GDM1 (cell line): ENCODE measurements around the gene FBXO4.
"Not testable (repeated sequence)": the region's sequence is repeated elsewhere in the genome, so short reads cannot be mapped to it uniquely, and the experiment has no call there.

Experiments
- DNase-seq: peaks from one replicate; lab custom pipeline; 2025; lab: John Stamatoyannopoulos, UW

Gene FBXO4

DNA sequence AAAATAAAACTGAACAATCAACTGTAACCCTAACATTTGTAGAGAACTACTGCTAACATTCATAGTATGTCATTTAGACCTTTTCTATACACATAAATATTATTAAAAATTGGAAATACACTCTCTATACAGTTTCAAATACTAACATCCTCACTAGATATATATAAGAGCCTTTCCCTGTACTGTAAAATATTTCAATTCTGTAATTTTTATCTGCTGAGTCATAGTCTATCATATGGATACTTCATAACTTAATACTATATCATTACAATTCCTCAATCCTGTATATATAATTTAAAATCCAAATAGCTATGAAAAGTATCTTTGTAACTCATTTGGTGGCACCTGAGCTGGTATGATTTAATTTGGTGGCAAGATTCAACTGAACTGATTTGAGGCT is 55.8 kb downstream of the FBXO4 start:
- DNase-seq = no peak

DNA sequence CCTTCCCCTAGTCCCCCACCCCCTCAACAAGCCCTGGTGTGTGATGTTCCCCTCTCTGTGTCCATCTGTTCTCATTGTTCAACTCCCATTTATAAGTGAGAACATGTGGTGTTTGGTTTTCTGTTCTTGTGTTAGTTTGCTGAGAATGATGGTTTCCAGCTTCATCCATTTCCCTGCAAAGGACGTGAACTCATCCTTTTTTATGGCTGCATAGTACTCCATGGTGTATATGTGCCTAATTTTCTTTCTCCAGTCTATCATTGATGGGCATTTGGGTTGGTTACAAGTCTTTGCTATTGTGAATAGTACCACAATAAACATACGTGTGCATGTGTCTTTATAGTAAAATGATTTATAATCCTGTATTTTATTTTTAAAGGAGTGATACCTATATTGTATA is 57.8 kb downstream of the FBXO4 start:
- not testable (repeated sequence) for DNase-seq

DNA sequence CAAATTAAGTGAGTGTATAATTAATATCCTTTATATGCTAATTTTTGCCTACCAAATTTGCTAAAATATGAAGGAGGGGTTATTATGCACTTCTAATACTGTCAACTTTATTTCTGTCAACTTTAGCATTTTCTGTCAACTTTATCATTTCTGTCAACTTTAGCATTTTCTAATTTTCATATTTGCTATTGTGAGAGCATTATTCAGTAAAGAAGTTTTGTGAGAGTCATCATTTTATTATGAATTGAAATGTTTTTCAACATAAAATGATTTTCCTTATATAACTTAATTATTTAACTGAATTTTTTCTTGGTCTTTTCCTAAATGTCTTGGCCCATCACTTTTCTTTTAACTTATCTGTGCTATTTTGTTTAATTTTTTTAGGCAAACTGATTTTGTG is 58.2 kb downstream of the FBXO4 start:
- no peak for DNase-seq

DNA sequence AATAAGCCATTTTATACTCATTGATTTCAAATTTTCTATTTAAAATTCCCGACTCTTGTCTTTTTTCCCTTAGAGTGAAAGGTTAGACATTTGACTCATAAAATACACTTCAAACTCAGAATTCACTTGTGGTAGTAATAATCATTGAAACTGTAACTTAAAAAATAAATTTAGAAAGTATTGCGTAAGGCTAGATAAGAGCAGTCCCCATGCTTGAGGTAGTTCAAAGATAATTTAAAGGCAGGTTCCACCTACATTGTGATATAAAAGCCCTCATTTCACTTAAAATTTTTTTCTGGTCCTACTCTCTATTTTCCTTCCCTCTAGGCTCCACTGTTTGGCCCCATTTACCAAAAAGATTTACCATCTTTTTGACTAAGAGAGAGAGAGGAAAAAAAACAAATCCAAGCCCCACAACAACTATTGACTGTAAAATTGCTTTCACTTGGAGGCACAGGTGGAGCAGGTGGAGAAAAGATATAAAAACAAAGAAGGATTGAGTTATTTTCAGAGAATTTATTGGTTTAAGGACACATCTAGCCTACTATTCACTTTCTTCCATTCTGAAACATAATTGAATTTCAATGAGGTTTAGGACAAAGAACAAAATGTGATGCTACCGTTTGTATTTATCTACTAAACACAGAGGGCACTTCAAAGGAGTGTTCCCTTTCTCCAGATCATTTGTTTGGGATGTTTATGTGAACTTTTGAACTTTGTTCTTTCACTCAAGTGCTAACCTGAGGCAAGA is 61.0 kb downstream of the FBXO4 start:
- no peak for DNase-seq
